Astrocyte (in vitro differentiated cells and primary cell): ENCODE results near the gene ASH1L. TPM values are rescaled to one million over a fixed set of nuclear protein-coding genes. Genes with fewer than 3 reads are reported as not detected.
"Not testable (repeated sequence)": the region's sequence is repeated elsewhere in the genome, so short reads cannot be mapped to it uniquely, and the experiment has no call there.

Experiments
- DNase-seq: peaks from one replicate; pipeline ENCODE4 v3.0.0-alpha.2; 2010; ENCODE audit warnings: low read depth
- FAIRE-seq: peaks from 2 replicates; lab custom pipeline; 2011; peaks lifted over from hg19 to GRCh38; lab: Jason Lieb, UNC
- H2AFZ ChIP-seq: 2 replicates; pipeline ENCODE4 v1.6.0; 2012; ENCODE audit warnings: low read depth, low read length, inconsistent platforms
- H3K27ac ChIP-seq: 2 replicates; pipeline ENCODE4 v1.5.1; 2011; ENCODE audit warnings: low read depth, low read length, inconsistent platforms
- H3K27me3 ChIP-seq: 2 replicates; pipeline ENCODE4 v1.6.0; 2011; ENCODE audit warnings: low read length, inconsistent platforms; ENCODE audit not compliant: insufficient read depth
- H3K36me3 ChIP-seq: 2 replicates; pipeline ENCODE4 v1.5.1; 2011; ENCODE audit warnings: low read length, inconsistent platforms; ENCODE audit not compliant: insufficient read depth
- H3K4me1 ChIP-seq: 2 replicates; pipeline ENCODE4 v1.5.1; 2011; ENCODE audit warnings: low read length, inconsistent platforms; ENCODE audit not compliant: insufficient read depth
- H3K4me2 ChIP-seq: 2 replicates; pipeline ENCODE4 v1.6.0; 2012; ENCODE audit warnings: low read length, inconsistent platforms
- H3K4me3 ChIP-seq: 2 replicates; pipeline ENCODE4 v1.5.1; 2011; ENCODE audit warnings: low read depth, mild to moderate bottlenecking, low read length, inconsistent platforms; ENCODE audit not compliant: insufficient read depth
- H3K79me2 ChIP-seq: 2 replicates; pipeline ENCODE4 v1.6.0; 2012; ENCODE audit warnings: mild to moderate bottlenecking, low read length, inconsistent platforms; ENCODE audit not compliant: insufficient read depth
- H3K9ac ChIP-seq: 2 replicates; pipeline ENCODE4 v1.6.0; 2012; ENCODE audit warnings: mild to moderate bottlenecking, low read length, inconsistent platforms
- H3K9me3 ChIP-seq: 2 replicates; pipeline ENCODE4 v1.5.1; 2012; ENCODE audit warnings: low read depth, mild to moderate bottlenecking, low read length, inconsistent platforms; ENCODE audit not compliant: insufficient read depth
- H4K20me1 ChIP-seq: 2 replicates; pipeline ENCODE4 v1.6.0; 2012; ENCODE audit warnings: low read length, inconsistent platforms; ENCODE audit not compliant: insufficient read depth
- H3K27ac Mint-ChIP-seq: one replicate; pipeline ENCODE4 v1.8.0; 2021; ENCODE audit warnings: mild to moderate bottlenecking, mixed read lengths; ENCODE audit not compliant: unreplicated experiment
- H3K27me3 Mint-ChIP-seq: one replicate; pipeline ENCODE4 v1.8.0; 2021; ENCODE audit warnings: low read depth, mixed read lengths; ENCODE audit not compliant: unreplicated experiment
- H3K36me3 Mint-ChIP-seq: one replicate; pipeline ENCODE4 v1.8.0; 2021; ENCODE audit warnings: low read depth, mixed read lengths; ENCODE audit not compliant: unreplicated experiment
- H3K4me1 Mint-ChIP-seq: one replicate; pipeline ENCODE4 v1.8.0; 2021; ENCODE audit warnings: low read depth, mixed read lengths; ENCODE audit not compliant: unreplicated experiment
- H3K4me3 Mint-ChIP-seq: one replicate; pipeline ENCODE4 v1.8.0; 2021; ENCODE audit warnings: mild to moderate bottlenecking, moderate library complexity, mixed read lengths; ENCODE audit not compliant: unreplicated experiment
- H3K9me3 Mint-ChIP-seq: one replicate; pipeline ENCODE4 v1.8.0; 2021; ENCODE audit warnings: mild to moderate bottlenecking, mixed read lengths; ENCODE audit not compliant: unreplicated experiment
- EZH2 ChIP-seq: IDR thresholded peaks from 2 replicates; pipeline ENCODE4 v1.6.1; 2012; ENCODE audit warnings: mild to moderate bottlenecking, low read length, inconsistent platforms; ENCODE audit not compliant: insufficient read depth
- total RNA-seq: library from RNA; stranded (reverse); gene quantifications from 2 replicates; pipeline ENCODE4 v1.2.1, GENCODE V29; 2021
- TF ChIP-seq, protein P1 (sequence below): IDR thresholded peaks from 2 replicates; pipeline ENCODE4 v1.5.1; 2011; ENCODE audit warnings: low read depth, mild to moderate bottlenecking, inconsistent platforms, low read length, moderate library complexity; ENCODE audit not compliant: insufficient read depth

Gene ASH1L
- total RNA-seq, 1 donor from 2014 or later = 31.1 TPM

DNA sequence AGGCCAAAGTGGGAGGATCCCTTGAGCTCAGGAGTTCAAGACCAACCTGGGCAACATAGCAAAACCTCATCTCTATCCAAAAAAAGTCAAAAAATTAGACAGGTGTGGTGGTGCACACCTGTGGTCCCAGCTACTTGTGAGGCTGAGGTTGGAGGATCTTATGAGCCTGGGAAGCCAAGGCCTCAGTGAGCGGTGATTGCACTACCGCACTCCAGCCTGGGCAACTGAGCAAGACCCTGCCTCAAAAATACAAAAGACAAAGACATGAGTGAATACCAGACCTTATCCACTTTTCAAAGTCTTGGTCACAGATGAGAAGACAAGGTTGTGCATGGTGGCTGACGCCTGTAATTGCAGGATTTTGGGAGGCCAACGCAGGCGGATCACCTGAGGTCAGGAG, 34.3 kb upstream of the ASH1L start:
- Histone ChIP-seq H3K27me3 (no peaks in the 10 kb centered on the region), H2AFZ (no peak overlapping the region), H3K36me3 (no peaks in the 10 kb centered on the region), H3K4me2 (no peak overlapping the region), H3K4me3 (no peak overlapping the region), H3K79me2 (no peaks in the 10 kb centered on the region), H4K20me1 (no peaks in the 10 kb centered on the region), H3K9me3 (no peaks in the 10 kb centered on the region), H3K9ac (no peak overlapping the region), H3K27ac (no peak overlapping the region), H3K4me1 (peaks cover 6% of the 10 kb centered on the region)
- H3K4me3 Mint-ChIP-seq = no peak overlapping the region
- DNase-seq = no peak
- H3K9me3 Mint-ChIP-seq = no peaks in the 10 kb centered on the region
- peaks cover 10% of the 10 kb centered on the region for H3K4me1 Mint-ChIP-seq
- no peak for FAIRE-seq
- H3K36me3 Mint-ChIP-seq = no peaks in the 10 kb centered on the region
- no peaks in the 10 kb centered on the region for H3K27me3 Mint-ChIP-seq
- TF ChIP-seq, protein P1, sequence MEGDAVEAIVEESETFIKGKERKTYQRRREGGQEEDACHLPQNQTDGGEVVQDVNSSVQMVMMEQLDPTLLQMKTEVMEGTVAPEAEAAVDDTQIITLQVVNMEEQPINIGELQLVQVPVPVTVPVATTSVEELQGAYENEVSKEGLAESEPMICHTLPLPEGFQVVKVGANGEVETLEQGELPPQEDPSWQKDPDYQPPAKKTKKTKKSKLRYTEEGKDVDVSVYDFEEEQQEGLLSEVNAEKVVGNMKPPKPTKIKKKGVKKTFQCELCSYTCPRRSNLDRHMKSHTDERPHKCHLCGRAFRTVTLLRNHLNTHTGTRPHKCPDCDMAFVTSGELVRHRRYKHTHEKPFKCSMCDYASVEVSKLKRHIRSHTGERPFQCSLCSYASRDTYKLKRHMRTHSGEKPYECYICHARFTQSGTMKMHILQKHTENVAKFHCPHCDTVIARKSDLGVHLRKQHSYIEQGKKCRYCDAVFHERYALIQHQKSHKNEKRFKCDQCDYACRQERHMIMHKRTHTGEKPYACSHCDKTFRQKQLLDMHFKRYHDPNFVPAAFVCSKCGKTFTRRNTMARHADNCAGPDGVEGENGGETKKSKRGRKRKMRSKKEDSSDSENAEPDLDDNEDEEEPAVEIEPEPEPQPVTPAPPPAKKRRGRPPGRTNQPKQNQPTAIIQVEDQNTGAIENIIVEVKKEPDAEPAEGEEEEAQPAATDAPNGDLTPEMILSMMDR = no peak
- TF ChIP-seq EZH2 = no peak
- no peak overlapping the region for H3K27ac Mint-ChIP-seq

DNA sequence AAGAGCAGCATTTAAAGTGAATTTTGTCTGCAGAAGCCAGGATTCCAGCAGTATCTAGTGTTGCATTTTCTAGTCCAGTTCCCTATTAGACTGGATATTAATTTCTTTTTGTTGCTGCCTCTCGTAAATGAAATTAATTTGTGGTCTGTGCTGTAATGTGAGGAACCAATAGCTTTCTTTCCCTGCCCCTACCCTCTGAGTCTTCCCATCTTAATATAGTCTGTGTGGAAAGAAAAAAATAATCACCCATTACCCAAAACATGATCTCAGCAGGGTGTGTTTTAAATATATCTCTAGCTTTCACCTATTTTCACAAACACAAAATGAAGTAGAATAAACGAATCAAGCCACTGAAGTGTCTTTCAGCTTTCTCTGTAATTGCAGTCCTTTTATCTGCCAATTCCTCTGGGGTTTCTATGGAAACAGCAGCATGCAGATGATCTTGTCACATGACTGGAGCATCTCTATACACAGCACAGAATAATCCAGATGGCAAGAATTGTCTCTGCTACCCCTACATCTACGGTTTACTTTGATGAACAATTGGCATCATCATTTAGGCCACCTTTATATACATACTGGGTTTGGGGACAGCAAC, 33.4 kb upstream of the ASH1L start:
- not testable (repeated sequence) for FAIRE-seq, H3K4me1 Mint-ChIP-seq, H3K79me2 ChIP-seq, H2AFZ ChIP-seq, H3K9ac ChIP-seq, H3K27ac Mint-ChIP-seq, H3K9me3 ChIP-seq, H3K4me3 ChIP-seq, H3K4me2 ChIP-seq, DNase-seq, H3K27me3 ChIP-seq, H3K9me3 Mint-ChIP-seq, H3K36me3 ChIP-seq, H3K36me3 Mint-ChIP-seq, H3K27ac ChIP-seq, H4K20me1 ChIP-seq, H3K4me1 ChIP-seq, H3K27me3 Mint-ChIP-seq, H3K4me3 Mint-ChIP-seq

DNA sequence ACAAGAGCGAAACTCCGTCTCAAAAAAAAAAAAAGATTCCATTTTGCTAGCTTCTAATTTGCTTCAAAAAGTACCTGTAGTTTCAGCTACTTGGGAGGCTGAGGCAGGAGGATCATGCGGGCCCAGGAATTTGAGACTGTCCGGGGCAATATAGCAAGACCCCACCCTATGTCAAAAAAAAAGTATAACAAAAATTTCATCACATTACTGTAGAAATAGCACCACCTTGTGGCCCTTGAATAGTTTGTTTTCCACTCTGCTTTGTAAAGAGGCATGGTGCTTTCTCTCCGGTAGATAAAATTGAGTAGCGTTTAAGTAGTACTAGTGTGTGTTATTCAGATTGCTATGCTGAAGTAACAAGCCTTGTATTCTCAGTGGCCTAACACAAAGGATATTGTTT, 29.2 kb upstream of the ASH1L start:
- Histone ChIP-seq H3K9me3 (no peaks in the 10 kb centered on the region), H3K27me3 (no peaks in the 10 kb centered on the region), H3K4me3 (no peak overlapping the region), H3K9ac (no peak overlapping the region), H3K4me2 (no peak overlapping the region), H4K20me1 (no peaks in the 10 kb centered on the region), H2AFZ (no peak overlapping the region), H3K36me3 (no peaks in the 10 kb centered on the region), H3K79me2 (no peaks in the 10 kb centered on the region), H3K4me1 (no peaks in the 10 kb centered on the region), H3K27ac (no peak overlapping the region)
- no peaks in the 10 kb centered on the region for H3K27me3 Mint-ChIP-seq
- no peaks in the 10 kb centered on the region for H3K4me1 Mint-ChIP-seq
- TF ChIP-seq EZH2 = no peak
- TF ChIP-seq, protein P1 = peak; percentile 54
- peak; percentile 36 for DNase-seq
- H3K9me3 Mint-ChIP-seq = no peaks in the 10 kb centered on the region
- no peak for FAIRE-seq
- H3K36me3 Mint-ChIP-seq = no peaks in the 10 kb centered on the region
- no peak overlapping the region for H3K4me3 Mint-ChIP-seq
- H3K27ac Mint-ChIP-seq = no peak overlapping the region

DNA sequence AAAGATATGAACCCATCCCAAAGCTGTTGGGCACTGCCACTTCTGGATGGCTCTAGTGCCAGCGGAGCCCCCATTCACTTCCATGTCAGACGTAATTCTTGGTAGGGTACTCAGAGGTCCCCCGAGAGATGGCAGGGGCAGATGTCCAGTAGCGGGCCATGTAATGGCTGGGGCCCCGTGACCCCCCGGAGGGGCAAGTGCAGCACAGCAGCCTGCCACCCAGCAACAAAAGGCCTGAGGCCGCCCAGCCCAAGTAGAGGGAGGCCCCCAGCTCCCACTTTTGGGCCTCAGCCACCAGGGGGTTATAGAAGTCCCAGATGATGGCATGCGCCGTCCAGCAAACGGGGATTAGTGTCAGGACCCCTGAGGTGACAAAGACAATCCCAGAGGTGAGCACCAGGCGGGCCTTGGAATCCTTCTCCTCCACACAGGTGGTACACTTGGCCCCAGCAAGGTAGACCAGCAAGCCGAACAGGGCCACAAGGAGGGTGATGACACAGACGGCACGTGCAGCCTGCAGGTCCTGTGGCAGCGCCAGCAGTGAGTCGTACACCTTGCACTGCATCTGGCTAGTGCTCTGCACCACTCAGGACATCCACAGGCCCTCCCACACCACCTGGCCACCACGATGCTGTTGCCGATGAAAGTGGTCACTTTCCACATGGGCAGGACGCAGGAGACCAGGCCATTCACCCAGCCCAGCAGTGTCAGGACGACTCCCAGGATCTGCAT, 28.1 kb upstream of the ASH1L start:
- not testable (repeated sequence) for H3K27me3 ChIP-seq, H3K4me2 ChIP-seq, H2AFZ ChIP-seq, H3K9ac ChIP-seq, H3K36me3 Mint-ChIP-seq, H3K79me2 ChIP-seq, H3K27ac Mint-ChIP-seq, H3K27me3 Mint-ChIP-seq, FAIRE-seq, H3K27ac ChIP-seq, H3K4me3 ChIP-seq, H3K4me3 Mint-ChIP-seq, H3K36me3 ChIP-seq, H4K20me1 ChIP-seq, DNase-seq, H3K9me3 ChIP-seq, H3K4me1 Mint-ChIP-seq, H3K4me1 ChIP-seq, H3K9me3 Mint-ChIP-seq
